ENCODE results near the gene SDF4. TPM values are rescaled to one million over a fixed set of nuclear protein-coding genes. Genes with fewer than 3 reads are reported as not detected.

The SDF4 gene
- total RNA-seq, 1 experiment from 2014 or later: 82.0 TPM

- no peaks in the 10 kb centered on the region for H3K23me2 ChIP-seq (ENCODE audit: insufficient read length, low read depth, low read length, poor library complexity, severe bottlenecking)
- no peak overlapping the region for H4K91ac ChIP-seq (ENCODE audit: insufficient read length, low read depth, low read length)
- H4K5ac ChIP-seq (ENCODE audit: insufficient read length, low read depth, low read length): peak overlapping the region; percentile 4
- Mint-ChIP-seq H3K4me3 (no peak overlapping the region; a peak in 1 of 5 replicates), H3K36me3 (ENCODE audit: insufficient read depth in 1 of 3, low read depth in 3 of 3) (peaks cover 36 to 80% (median 66%) of the 10 kb centered on the region in 3 experiments; a peak in 6 of 7 replicates), H3K9me3 (no peaks in the 10 kb centered on the region; a peak in 2 of 5 replicates), H3K4me1 (peaks cover 14 to 27% of the 10 kb centered on the region in 2 experiments), H3K27me3 (ENCODE audit: low read depth) (peaks cover 3% of the 10 kb centered on the region; the same call in 1 of the 2 replicates), H3K27ac (peak overlapping the region in 2 of 3 experiments; percentile 86 to 92; a peak in 3 of 7 replicates)
- H3K4me1 ChIP-seq (ENCODE audit: insufficient read depth, low read length): no peaks in the 10 kb centered on the region
- H2AFZ ChIP-seq (ENCODE audit: low read length): no peak overlapping the region
- no peak overlapping the region for H2BK20ac ChIP-seq (ENCODE audit: low read depth, low read length, poor library complexity, severe bottlenecking)
- H2BK120ac ChIP-seq (ENCODE audit: low read depth, low read length, poor library complexity, severe bottlenecking): no peak overlapping the region
- no peaks in the 10 kb centered on the region for H3K79me1 ChIP-seq (ENCODE audit: insufficient read depth, low read depth, low read length, poor library complexity, severe bottlenecking)
- no peak overlapping the region for H2BK12ac ChIP-seq (ENCODE audit: insufficient read length, low read depth, low read length)
- no peaks in the 10 kb centered on the region for H3K27me3 ChIP-seq (ENCODE audit: insufficient read depth, low read length)
- no peaks in the 10 kb centered on the region for H3K9me3 ChIP-seq (ENCODE audit: control insufficient read depth, low read depth, low read length)
- H2BK5ac ChIP-seq (ENCODE audit: insufficient read length, low read length): no peak overlapping the region
- H3K14ac ChIP-seq (ENCODE audit: insufficient read depth, low read length): no peak overlapping the region
- no peak overlapping the region for H3K56ac ChIP-seq (ENCODE audit: insufficient read length, low read depth, low read length)
- no CpG with 5 or more reads among the region's 22 CpGs for WGBS (ENCODE audit: extremely low coverage, insufficient read length, low lambda C conversion rate)
- TF ChIP-seq CTCF (conservative IDR thresholded peaks at IDR 0.05): no peak
- H4K8ac ChIP-seq (replicated peaks; ENCODE audit: insufficient read length, low read depth, low read length): no peak overlapping the region
- no peak for DNase-seq
- H3T11ph ChIP-seq (ENCODE audit: low read length): no peak overlapping the region
- no peaks in the 10 kb centered on the region for H3K79me2 ChIP-seq (ENCODE audit: insufficient read depth, low read length)
- H3K9ac ChIP-seq (ENCODE audit: extremely low read depth, insufficient read length, low read length): no peak overlapping the region
- no peak overlapping the region for H3K18ac ChIP-seq (ENCODE audit: insufficient read length, low read depth, low read length)
- no peak overlapping the region for H2BK15ac ChIP-seq (ENCODE audit: low read depth, low read length)
- H3K4ac ChIP-seq (ENCODE audit: low read depth, low read length): no peak overlapping the region
- no peaks in the 10 kb centered on the region for H4K20me1 ChIP-seq (ENCODE audit: control insufficient read depth, insufficient read depth, insufficient read length)
- no peak overlapping the region for H3K4me2 ChIP-seq (ENCODE audit: insufficient read depth, insufficient read length, low read length)
- no peak overlapping the region for H3K27ac ChIP-seq (ENCODE audit: insufficient read length, low read depth, low read length)
- no peak overlapping the region for H2AK5ac ChIP-seq (ENCODE audit: insufficient read length, low read length)
- H3K23ac ChIP-seq (ENCODE audit: insufficient read length, low read depth, low read length): no peak overlapping the region
These were observed 27.3 kb upstream of the SDF4 start for GRCh38 chr1:1259119-1259488.

All from H9 (cell line).